ENCODE results near the gene PPP1R14B.

DNA sequence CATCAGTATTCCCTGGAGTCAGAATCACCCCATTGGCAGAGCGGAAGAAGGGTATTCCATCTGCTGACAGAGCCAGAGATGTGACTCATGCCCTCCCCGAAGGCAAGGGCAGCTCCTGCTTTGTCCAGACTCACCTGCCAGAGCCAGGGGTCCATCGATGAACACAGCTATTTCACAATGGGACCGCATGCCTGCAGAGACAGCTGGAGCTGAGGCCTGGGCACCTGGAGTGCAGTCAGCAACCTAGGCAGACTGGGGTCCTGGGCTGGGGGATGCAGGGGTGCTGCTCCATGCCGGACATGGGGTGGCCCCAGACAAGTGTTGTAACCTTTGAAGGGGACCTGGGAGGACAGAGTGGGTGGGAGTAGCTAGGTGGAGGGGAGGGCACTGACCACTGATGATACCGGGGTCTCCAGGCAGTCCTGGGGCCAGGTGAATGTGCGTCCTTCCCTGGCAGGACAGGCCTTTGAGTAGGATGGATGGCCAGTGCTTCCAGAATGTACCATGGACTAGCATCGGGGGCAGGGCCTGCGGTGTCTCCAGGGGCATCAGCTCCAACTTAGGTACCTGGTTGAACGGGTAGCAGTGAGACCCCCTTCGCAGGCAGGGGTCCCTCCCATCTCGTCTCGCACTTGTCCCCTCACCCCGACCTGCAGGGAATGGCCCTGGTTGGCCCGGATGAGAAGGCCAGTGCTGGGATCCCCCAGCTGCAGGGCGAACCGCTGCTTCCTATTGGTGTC lies 22.4 kb downstream of the PPP1R14B start:
- TF ChIP-seq POLR2AphosphoS5 (IDR thresholded peaks at IDR 0.05) (no peak), POLR2A (IDR thresholded peaks at IDR 0.05) (no peak)
- TF ChIP-seq, protein P1, sequence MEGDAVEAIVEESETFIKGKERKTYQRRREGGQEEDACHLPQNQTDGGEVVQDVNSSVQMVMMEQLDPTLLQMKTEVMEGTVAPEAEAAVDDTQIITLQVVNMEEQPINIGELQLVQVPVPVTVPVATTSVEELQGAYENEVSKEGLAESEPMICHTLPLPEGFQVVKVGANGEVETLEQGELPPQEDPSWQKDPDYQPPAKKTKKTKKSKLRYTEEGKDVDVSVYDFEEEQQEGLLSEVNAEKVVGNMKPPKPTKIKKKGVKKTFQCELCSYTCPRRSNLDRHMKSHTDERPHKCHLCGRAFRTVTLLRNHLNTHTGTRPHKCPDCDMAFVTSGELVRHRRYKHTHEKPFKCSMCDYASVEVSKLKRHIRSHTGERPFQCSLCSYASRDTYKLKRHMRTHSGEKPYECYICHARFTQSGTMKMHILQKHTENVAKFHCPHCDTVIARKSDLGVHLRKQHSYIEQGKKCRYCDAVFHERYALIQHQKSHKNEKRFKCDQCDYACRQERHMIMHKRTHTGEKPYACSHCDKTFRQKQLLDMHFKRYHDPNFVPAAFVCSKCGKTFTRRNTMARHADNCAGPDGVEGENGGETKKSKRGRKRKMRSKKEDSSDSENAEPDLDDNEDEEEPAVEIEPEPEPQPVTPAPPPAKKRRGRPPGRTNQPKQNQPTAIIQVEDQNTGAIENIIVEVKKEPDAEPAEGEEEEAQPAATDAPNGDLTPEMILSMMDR (IDR thresholded peaks at IDR 0.05) = no peak
